NB4 (cell line): ENCODE results near the gene PCDHGA6.
"Not testable (repeated sequence)": the region's sequence is repeated elsewhere in the genome, so short reads cannot be mapped to it uniquely, and the experiment has no call there.

ENCODE experiments used
- DNase-seq: peaks from one replicate; pipeline ENCODE4 v3.0.0; 2010; ENCODE audit warnings: low read depth
- H3K4me3 ChIP-seq: one replicate; pipeline ENCODE4 v1.5.1; 2011; ENCODE audit warnings: mild to moderate bottlenecking, low read depth, low read length, moderate library complexity
- CTCF ChIP-seq: IDR thresholded peaks from one replicate; pipeline ENCODE4 v1.5.1; 2012; ENCODE audit warnings: low read depth, low read length
- MAX ChIP-seq: IDR thresholded peaks from 2 replicates; pipeline ENCODE4 v1.6.1; 2011; ENCODE audit warnings: low read depth, low read length
- MYC ChIP-seq: IDR thresholded peaks from 2 replicates; pipeline ENCODE4 v1.6.1; 2011; ENCODE audit warnings: low read depth, low read length
- POLR2A ChIP-seq: IDR thresholded peaks from 2 replicates; pipeline ENCODE4 v1.6.1; 2011; ENCODE audit warnings: mild to moderate bottlenecking; ENCODE audit not compliant: insufficient read length; ENCODE audit errors: extremely low read depth

Gene PCDHGA6

GRCh38 chr5:141403387-141403786 is 29.7 kb downstream of the PCDHGA6 start:
- TF ChIP-seq MYC (no peak), POLR2A (no peak), MAX (no peak), CTCF (no peak)
- DNase-seq, result no peak
- H3K4me3 ChIP-seq, result no peak overlapping the region

- DNase-seq, result not testable (repeated sequence)
Observed at GRCh38 chr5:141407790-141408505, 34.3 kb downstream of the PCDHGA6 start, which contains the start of gene PCDHGB6. Gene PCDHGB6, plus strand, starts transcription at chr5:141408021. Its CDS starts 182 bp downstream, at chr5:141408203.

GRCh38 chr5:141409598-141410306 is 36.1 kb downstream of the PCDHGA6 start:
- TF ChIP-seq MYC (no peak), POLR2A (no peak)
- H3K4me3 ChIP-seq, result no peak overlapping the region
- no peak for DNase-seq

More at GRCh38 chr5:141407790-141408505, 34.3 kb downstream of the PCDHGA6 start, which contains the start of gene PCDHGB6:
- peak; percentile 35 for TF ChIP-seq CTCF
- not testable (repeated sequence) for H3K4me3 ChIP-seq

GRCh38 chr5:141411575-141411974 is 37.9 kb downstream of the PCDHGA6 start:
- DNase-seq, result no peak
- TF ChIP-seq CTCF (no peak), MYC (no peak), POLR2A (no peak), MAX (no peak)

GRCh38 chr5:141412854-141413539 is 39.3 kb downstream of the PCDHGA6 start, which contains the start of gene PCDHGA10:
Gene PCDHGA10, plus strand, starts transcription at chr5:141412987. Its CDS starts 189 bp downstream, at chr5:141413176.
- peak; percentile 82 for DNase-seq
- H3K4me3 ChIP-seq, result peak within 1 kb of the TSS; percentile 64
- TF ChIP-seq MAX (no peak), CTCF (peak; percentile 85)

More at GRCh38 chr5:141411575-141411974, 37.9 kb downstream of the PCDHGA6 start:
- H3K4me3 ChIP-seq, result no peak overlapping the region

- H3K4me3 ChIP-seq, result peak overlapping the region; percentile 64
- TF ChIP-seq MYC, result no peak
- TF ChIP-seq POLR2A, result no peak
- no peak for DNase-seq
Observed at GRCh38 chr5:141413540-141414069, 39.9 kb downstream of the PCDHGA6 start.

- DNase-seq, H3K4me3 ChIP-seq: not testable (repeated sequence)
Observed at GRCh38 chr5:141414548-141415274, 41.0 kb downstream of the PCDHGA6 start.

GRCh38 chr5:141415275-141415618 is 41.6 kb downstream of the PCDHGA6 start:
- not testable (repeated sequence) for H3K4me3 ChIP-seq, DNase-seq
